Muscle of arm (tissue), 12 donors: ENCODE measurements around the gene KCNIP4. TPM values are rescaled to one million over a fixed set of nuclear protein-coding genes. Genes with fewer than 3 reads are reported as not detected.
A peak's percentile ranks its signal among the peaks of the same experiment; 100 is the strongest.

Experiments
- DNase-seq: peaks from one replicate; pipeline ENCODE4 v3.0.0-alpha.2; 2013
- polyA plus RNA-seq, 12 donors: library from polyadenylated mRNA; unstranded; fragments of 120-200 nt; gene quantifications; one replicate each; pipeline ENCODE4 v1.2.1, GENCODE V29; 2013; ENCODE audit not compliant: insufficient read length in 12 of 12

The KCNIP4 gene
- polyA plus RNA-seq, 12 donors, result 1.3 to 3.3 (median 2.2) TPM; not detected in 2

- DNase-seq, result no peak
These were observed 371.5 kb downstream of the KCNIP4 start for GRCh38 chr4:21577056-21577455.

- no peak for DNase-seq
These were observed 377.5 kb downstream of the KCNIP4 start for GRCh38 chr4:21571100-21571499.

DNA sequence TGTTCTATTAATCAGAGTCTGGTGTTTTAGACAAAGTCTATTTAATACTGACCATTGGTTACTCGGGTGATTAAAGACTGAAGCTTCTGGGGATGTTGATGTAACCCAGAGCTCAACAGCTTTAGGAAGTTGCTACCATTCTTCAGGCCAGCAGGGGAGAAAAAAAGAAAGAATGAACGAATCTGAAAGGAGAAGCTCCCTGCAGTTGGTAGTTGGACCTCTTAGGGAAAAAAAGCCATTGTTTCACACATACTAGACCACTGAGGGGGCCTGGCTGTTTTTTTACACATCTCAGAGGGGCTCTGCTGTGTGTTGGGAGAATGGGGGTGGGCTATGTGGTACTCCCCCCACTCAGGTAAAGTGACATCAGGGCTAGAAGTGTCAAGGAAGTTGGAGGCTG, 378.9 kb downstream of the KCNIP4 start:
- no peak for DNase-seq

DNA sequence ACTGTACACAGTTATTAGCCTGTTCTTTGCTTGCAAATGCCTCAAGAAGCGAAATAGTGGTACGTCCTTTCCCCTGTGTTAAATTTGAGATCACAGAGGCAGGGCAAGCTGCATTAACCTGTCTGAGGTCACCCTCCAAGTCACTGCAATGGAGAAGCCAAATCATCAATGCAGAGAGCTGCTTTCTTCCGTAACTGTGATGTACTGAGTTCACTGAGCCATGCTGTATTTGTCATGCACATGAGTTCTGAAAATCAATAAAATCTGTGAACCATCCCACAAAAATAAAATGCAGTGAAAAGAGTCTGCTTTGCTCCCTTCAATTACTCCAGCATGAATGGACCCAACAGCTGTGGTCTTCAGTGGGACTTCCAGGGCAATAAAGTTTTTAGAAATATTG, 393.5 kb downstream of the KCNIP4 start:
- no peak for DNase-seq

DNA sequence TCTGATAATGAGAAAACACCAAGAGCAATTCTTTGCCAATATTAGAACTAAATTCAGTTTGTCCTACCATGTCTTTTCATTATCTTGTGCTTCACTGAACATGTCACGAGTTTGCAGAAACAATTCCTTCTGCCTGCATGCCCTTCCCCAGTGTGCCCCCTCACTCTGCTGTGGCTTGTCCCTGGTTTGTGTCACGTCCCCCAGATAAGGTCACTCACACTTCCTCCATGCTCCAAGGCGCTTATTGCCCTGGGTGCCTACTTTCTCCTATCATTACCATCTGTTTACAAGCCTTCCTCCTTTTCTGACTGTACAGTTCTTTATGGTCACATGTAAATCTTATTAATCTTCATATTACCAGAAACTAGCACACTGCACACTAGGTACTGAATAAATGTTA, 394.1 kb downstream of the KCNIP4 start:
- DNase-seq, result no peak

DNA sequence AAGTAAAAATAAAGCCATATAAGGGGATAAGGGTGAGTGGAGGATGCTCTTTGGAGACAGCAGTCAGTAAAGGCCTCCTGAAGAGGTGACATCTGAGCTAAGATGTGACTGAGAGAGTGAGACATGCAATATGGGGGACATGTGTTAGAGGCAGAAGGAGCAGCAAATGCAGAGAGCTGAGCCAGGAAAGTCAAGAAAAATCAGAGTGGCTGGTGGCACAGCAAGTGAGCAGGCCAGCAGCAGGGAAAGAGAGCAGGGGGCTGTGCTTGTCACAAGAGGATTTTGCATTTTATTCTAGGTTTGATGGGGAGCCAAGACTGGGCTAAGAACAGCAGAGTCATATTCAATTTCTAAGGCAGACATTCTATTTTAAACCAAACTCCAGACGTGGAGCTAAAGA, 394.5 kb downstream of the KCNIP4 start:
- no peak for DNase-seq

- no peak for DNase-seq
These were observed 396.1 kb downstream of the KCNIP4 start for GRCh38 chr4:21552455-21552854.

GRCh38 chr4:21544955-21545354, 403.6 kb downstream of the KCNIP4 start:
- no peak for DNase-seq

- no peak for DNase-seq
These were observed 404.2 kb downstream of the KCNIP4 start for GRCh38 chr4:21544415-21544814.

DNA sequence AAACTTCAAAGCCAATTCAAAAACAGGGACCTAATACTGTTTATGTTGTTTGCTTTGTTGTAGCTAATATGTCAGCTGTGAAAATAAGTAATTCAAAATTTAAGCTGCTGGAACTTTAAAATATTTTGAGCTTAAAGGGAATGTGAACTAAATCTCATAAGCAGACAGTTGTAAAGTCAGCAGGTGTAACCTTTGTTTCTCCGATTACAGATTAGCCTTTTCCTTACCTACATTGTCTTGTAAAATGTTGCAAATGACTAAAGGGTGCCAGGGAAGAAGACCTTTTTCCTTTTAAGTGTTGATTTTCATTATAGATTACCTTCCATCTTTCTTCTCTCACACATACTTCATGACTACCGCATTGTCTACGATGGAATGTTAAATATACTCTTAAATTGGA, 405.1 kb downstream of the KCNIP4 start:
- no peak for DNase-seq

DNA sequence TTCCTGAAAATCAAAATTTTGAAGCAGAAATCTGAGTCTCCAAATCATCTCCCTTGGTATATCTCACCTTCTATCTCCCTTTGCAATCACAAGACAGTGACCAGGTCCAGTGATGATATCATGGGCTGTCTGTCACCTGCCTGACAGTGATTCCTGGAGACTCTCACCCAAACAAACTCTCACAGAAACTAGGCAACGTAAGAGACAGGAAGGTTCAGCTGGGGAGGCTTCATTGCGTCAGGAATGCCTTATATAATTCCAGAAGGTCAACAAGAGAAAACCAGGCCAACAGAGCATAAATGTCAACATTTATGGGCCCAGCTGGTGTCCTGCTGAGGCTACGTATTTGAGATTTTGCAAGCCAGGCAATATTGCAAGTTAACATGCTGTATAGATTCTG, 412.7 kb downstream of the KCNIP4 start:
- DNase-seq, result no peak

- DNase-seq, result no peak
These were observed 417.5 kb downstream of the KCNIP4 start for GRCh38 chr4:21531048-21531447.

GRCh38 chr4:21529214-21529613, 419.4 kb downstream of the KCNIP4 start:
- DNase-seq, result no peak

DNA sequence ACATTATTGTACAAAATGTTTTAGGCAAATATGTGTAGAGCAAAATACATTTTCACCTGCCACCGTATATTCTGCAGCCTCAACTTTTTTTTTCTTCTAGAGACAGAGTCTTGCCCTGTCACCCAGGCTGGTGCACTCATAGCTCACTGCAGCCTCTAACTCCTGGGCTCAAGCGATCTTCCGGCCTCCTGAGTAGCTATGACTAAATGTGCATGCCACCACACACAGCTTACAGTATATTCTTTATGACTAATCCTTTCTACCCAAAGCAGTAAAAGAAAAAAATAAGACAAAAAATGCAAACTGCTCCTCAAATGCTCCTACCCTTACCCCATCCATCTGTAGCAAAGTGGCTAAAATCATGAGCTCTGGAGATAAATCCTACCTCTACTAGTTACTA, 426.3 kb downstream of the KCNIP4 start:
- no peak for DNase-seq

DNA sequence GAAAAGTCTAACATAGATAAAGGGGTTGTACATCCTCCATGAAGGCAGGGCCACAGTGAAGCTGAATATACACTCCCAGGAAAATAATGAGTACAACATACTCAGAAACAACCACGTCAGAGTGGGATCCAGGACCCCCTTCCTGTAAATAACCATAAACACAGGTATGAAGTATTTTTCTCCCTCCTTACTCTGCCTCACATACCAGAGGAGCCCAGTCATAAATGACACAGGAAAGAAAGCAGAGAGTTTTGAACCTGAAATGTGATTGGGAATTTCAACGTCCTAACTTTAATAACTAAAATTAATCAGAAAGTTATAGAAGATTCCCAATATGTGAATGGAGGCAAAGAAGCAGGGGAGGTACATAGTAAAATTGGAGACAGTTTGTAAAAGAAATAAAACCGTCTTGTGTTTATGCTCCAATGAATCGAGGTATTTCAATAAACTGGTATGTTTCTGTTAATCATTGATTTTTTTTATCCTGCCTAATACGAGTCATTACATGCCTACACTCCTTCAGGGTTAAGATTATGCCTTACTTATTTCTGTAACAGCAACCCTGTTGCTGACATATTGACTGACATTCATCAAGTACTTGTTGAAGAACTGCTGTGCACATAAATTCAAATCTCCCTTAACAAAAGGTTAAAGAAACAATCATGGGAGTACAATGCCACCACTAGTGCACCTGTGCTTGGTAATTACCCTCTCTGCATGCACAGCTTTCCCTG, 431.3 kb downstream of the KCNIP4 start:
- DNase-seq, result no peak

GRCh38 chr4:21514022-21514694, 434.4 kb downstream of the KCNIP4 start:
- DNase-seq, result no peak

GRCh38 chr4:21512353-21512752, 436.2 kb downstream of the KCNIP4 start:
- peak; percentile 12 for DNase-seq

- DNase-seq, result no peak
These were observed 441.1 kb downstream of the KCNIP4 start for GRCh38 chr4:21507439-21507838.

DNA sequence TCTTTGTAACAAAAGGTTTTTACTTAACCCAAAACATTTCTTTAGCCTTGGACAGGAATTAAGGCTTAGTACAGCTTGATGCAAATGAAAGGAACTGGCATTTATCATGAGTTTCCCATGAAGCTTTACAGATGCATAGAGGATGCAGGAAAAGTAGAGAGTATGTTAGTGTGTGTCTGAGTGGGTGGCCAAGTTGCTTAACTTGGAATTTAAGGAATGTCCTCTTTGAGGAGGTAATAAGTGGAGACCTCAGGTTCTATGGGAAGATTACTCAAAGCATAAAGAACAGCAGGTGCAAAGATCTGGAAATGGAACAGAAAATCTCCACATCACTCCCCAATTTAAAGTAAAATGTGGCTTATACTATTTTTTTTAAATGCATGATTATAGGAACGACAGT, 457.9 kb downstream of the KCNIP4 start:
- no peak for DNase-seq

- DNase-seq, result peak; percentile 9
These were observed 471.8 kb downstream of the KCNIP4 start for GRCh38 chr4:21476757-21477156.

GRCh38 chr4:21474195-21474594, 474.4 kb downstream of the KCNIP4 start:
- DNase-seq, result no peak

GRCh38 chr4:21470535-21470934, 478.0 kb downstream of the KCNIP4 start:
- DNase-seq, result no peak

GRCh38 chr4:21469438-21470300, 478.9 kb downstream of the KCNIP4 start:
- DNase-seq, result no peak
